IPS-11a (cell line): ENCODE data around the gene TTC23.

Experiments
- H3K4me3 ChIP-seq: one replicate; pipeline ENCODE4 v1.5.1; 2013; ENCODE audit warnings: low read depth, low read length, control low read depth

TTC23 gene

DNA sequence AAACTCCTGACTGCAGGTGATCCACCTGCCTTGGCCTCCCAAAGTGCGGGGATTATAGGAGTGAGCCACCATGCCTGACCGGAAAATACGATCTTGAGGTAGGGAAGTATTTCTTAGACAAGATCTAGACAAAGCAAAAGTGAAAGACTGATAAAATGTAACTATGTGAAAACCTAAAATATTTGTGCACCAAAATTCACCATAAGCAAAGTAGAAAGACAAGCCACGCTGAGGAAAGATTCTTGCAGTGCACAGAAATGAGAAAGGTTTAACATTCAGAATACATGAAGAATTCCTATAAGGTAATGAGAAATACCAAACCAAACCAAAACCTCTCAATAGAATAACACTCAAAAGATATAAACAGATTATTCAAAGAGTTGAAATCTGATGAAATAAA is 108.8 kb downstream of the TTC23 start:
- no peak overlapping the region for H3K4me3 ChIP-seq

DNA sequence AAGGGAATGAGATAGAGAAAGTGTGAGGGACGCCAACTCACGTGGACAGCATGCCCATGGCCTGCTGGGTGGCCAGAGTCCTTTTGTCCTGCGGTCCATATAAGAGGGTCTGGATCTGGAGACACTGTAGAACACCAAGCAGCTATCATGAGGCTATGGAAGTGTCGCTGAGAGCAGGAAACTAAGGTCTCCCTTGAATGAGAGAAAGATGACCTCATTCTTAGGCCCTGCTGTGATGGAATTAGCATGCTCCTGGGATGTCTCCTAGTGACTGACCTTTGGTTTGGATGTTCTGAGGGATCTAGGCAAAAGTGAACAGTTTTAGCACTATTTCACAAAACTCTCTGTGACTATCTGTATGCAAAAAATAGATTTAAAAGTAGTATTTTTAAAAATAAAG is 110.1 kb downstream of the TTC23 start:
- no peak overlapping the region for H3K4me3 ChIP-seq

DNA sequence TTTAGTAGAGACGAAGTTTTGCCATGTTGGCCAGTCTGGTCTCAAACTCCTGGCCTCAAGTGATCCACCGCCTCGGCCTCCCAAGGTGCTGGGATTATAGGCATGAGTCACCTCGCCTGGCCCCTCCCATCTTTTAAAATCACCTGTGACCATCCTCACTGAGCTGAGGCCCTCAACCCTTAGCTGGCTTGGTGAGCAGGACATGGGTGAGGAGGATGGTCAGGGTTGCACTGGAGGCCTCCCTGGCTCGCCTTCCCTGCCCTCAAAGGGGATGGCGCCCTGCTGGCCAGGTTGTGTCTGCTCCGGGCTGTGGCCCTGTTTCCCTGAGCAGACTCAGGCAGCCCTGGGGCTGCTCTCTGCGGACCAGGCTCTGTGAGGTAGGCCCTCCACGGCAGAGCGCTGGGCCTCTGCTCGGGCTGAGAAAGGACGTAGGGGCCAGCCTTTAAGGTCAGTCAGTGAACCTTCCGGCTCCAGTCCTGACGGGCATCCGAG is 110.8 kb downstream of the TTC23 start:
- H3K4me3 ChIP-seq, result no peak overlapping the region

DNA sequence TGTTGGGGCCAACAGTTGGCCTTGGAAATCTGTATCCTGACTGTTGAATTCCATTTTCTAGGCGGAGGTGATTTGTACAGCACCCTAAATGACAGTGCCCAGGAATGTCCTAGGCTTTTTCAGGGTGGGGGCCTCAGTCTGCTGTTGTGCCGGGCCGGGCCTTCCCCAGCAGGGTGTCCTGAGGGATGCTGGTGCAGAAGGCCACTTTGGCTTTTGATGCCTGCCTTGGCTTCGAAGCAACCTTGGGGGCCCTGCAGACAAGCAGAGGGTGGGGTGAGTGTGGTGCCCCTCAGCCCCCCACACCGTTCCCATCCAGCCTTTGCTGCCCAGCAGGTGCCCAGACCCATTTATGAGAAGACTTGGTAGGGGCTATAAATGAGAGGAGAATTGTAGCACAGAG is 111.5 kb downstream of the TTC23 start:
- no peak overlapping the region for H3K4me3 ChIP-seq

DNA sequence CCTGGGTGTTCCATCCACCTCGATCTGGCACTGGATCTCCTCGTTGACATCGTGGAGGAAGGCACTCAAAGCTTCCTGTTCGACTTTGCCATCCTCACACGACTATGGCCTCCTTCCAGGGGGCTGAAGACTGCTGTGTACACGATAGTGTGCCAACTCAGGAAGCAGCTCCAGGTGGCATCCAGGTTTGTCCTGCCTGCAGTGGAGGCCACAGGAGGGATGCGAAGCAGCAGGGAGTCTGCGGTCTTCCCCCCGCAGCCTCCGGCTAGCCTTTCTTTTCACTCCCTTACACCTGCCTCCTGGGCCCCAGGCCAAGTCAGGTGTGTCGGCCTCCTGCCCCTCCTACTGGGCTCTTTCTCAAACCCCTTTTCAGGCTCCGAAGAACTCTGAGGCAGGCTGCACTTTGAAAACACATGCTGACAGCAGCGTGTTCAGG is 112.3 kb downstream of the TTC23 start:
- no peak overlapping the region for H3K4me3 ChIP-seq

DNA sequence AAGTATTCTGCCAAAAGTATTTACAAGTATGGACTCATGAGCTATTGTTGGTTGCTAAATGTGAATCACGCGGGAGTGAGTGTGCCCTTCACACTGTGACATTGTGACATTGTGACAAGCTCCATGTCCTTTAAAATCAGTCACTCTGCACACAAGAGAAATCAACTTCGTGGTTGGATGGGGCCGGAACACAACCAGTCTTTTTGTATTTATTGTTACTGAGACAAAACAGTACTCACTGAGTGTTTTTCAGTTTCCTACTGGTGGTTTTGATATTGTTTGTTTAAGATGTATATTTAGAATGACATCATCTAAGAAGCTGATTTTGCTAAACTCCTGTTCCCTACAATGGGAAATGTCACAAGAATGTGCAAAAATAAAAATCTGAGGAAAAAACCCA is 114.2 kb downstream of the TTC23 start:
- H3K4me3 ChIP-seq, result no peak overlapping the region

DNA sequence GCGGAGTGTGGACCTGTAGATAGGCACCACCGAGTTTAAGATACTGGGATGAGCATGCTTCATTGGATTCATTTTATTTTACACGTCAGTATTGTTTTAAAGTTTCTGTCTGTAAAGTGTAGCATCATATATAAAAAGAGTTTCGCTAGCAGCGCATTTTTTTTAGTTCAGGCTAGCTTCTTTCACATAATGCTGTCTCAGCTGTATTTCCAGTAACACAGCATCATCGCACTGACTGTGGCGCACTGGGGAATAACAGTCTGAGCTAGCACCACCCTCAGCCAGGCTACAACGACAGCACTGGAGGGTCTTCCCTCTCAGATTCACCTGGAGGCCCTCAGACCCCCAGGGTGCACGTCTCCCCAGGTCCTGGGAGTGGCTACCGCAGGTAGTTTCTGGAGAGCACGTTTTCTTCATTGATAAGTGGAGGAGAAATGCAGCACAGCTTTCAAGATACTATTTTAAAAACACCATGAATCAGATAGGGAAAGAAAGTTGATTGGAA is 115.0 kb downstream of the TTC23 start:
- no peak overlapping the region for H3K4me3 ChIP-seq

DNA sequence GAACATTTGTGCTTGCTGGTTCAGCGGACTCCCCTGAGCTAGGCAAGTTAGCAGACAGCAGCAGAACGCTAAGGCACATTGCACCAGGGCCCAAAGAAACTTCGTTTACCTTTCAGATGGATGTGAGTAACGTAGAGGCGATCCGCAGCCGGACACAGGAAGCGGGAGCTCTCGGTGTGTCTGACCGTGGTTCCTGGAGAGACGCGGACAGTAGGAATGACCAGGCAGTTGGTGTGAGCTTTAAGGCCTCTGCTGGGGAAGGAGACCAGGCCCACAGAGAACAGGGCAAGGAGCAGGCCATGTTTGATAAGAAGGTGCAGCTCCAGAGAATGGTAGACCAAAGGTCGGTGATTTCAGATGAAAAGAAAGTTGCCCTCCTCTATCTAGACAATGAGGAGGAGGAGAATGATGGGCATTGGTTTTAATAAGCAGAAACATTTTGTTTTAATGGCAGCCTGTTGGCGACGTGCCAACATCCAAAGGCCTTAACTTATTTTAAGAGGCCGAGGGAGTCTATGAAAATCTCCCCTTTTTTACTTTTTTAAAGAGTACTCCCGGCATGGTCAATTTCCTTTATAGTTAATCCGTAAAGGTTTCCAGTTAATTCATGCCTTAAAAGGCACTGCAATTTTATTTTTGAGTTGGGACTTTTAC is 116.6 kb downstream of the TTC23 start:
- H3K4me3 ChIP-seq, result no peak overlapping the region

DNA sequence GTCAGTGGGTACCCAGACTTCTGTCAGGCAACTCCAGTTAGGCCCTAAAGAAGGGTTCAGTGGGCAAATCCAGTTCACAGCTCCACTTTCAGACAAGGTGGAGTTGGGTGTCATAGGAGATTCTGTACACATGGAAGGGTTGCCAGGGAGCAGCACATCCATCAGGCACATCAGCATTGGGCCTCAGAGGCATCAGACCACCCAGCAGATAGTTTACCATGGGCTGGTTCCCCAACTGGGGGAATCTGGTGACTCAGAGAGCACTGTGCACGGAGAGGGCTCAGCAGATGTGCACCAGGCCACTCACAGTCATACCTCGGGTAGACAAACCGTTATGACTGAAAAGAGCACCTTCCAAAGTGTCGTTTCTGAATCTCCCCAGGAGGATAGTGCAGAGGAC is 117.3 kb downstream of the TTC23 start:
- H3K4me3 ChIP-seq, result no peak overlapping the region

DNA sequence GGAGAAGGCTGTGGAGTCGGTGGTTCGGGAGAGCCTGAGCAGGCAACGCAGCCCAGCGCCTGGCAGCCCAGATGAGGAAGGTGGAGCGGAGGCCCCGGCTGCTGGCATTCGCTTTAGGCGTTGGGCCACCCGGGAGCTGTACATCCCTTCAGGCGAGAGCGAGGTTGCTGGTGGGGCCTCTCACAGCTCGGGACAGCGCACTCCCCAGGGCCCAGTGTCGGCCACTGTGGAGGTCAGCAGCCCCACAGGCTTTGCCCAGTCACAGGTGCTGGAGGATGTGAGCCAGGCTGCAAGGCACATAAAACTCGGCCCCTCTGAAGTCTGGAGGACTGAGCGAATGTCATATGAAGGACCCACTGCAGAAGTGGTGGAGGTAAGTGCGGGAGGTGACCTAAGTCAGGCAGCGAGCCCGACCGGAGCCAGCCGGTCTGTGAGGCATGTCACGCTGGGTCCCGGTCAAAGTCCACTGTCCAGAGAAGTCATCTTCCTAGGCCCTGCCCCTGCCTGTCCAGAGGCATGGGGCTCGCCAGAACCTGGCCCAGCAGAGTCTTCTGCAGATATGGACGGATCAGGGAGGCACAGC is 117.8 kb downstream of the TTC23 start:
- H3K4me3 ChIP-seq, result no peak overlapping the region

DNA sequence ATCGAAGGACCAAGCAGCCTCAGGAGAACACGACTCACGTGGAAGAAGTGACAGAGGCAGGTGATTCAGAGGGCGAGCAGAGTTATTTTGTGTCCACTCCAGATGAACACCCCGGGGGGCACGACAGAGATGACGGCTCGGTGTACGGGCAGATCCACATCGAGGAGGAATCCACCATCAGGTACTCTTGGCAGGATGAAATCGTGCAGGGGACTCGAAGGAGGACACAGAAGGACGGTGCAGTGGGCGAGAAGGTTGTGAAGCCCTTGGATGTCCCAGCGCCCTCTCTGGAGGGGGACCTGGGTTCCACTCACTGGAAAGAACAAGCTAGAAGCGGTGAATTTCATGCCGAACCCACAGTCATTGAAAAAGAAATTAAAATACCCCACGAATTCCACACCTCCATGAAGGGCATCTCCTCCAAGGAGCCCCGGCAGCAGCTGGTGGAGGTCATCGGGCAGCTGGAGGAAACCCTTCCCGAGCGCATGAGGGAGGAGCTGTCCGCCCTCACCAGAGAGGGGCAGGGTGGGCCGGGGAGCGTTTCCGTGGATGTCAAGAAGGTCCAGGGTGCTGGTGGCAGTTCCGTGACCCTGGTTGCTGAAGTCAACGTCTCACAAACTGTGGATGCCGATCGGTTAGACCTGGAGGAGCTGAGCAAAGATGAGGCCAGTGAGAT is 118.5 kb downstream of the TTC23 start:
- H3K4me3 ChIP-seq, result no peak overlapping the region

DNA sequence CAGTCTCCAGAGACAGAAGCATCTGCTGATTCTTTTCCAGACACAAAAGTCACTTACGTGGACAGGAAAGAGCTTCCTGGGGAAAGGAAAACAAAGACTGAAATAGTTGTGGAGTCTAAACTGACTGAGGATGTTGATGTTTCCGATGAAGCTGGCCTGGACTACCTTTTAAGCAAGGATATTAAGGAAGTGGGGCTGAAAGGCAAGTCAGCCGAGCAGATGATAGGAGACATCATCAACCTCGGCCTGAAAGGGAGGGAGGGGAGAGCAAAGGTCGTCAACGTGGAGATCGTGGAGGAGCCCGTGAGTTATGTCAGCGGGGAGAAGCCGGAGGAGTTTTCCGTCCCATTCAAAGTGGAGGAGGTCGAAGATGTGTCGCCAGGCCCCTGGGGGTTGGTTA is 119.1 kb downstream of the TTC23 start:
- H3K4me3 ChIP-seq, result no peak overlapping the region

DNA sequence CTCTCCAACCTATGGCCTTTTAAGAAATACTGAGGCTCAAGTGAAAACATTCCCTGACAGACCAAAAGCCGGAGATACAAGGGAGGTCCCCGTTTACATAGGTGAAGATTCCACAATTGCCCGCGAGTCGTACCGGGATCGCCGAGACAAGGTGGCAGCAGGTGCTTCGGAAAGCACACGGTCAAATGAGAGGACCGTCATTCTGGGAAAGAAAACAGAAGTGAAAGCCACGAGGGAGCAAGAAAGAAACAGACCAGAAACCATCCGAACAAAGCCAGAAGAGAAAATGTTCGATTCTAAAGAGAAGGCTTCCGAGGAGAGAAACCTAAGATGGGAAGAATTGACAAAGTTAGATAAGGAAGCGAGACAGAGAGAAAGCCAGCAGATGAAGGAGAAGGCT is 119.7 kb downstream of the TTC23 start:
- H3K4me3 ChIP-seq, result no peak overlapping the region

DNA sequence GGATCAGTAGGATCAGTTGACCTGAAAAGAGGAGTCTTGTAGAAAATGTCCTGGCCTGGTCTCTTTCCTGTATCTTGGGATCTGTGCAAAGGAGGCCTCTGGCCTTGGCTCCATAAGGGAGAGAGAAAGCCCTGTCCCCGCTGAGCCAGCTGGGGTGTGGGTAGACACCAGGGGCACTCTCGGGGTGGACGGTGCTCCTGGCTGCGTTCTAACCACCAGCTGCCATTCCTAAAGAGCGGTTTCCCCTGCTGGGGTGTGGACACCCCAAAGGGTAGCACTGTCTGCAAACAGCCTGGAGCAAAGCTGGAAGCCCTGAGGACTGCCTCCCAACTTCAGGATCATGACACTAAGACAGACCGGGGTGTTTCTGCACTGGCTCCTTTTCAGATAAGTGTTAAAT is 121.0 kb downstream of the TTC23 start:
- no peak overlapping the region for H3K4me3 ChIP-seq

DNA sequence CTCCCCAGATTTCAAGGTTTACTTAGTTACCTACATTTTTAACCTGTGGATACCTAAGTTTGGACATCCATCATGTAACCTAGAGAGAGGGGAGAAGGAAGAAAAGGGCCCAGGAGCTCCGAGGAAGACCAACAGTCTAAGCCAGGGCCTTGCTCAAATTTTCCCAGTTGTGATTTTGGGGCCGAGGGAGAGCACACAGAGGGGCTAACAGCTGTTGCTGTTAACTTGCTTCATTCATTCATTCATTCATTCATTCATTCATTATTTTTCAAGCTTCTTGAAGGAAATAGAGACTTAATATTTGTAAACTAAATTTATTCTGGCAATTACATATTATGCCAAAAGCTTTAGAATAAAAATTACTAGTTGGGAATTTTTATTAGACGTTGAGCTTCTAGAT is 121.6 kb downstream of the TTC23 start:
- H3K4me3 ChIP-seq, result no peak overlapping the region

DNA sequence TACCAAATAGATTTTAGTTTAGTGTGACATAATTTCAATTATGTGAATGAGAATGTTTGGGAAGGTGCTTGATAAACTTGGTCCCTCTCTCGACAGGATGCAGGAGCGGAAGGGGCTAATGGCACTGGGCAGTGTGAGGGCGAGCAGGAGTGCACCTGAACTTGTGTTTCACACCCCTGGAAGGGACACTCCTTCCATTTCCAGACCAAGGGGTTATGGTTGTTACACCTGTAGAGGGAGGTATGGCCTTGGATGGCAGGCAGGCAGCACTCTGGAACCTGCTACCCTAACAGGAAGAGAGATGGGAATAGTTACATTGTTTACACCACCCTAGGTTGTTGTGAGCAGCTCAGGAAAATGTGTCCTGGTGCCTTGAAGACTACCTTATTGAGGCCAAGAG is 122.5 kb downstream of the TTC23 start:
- no peak overlapping the region for H3K4me3 ChIP-seq

DNA sequence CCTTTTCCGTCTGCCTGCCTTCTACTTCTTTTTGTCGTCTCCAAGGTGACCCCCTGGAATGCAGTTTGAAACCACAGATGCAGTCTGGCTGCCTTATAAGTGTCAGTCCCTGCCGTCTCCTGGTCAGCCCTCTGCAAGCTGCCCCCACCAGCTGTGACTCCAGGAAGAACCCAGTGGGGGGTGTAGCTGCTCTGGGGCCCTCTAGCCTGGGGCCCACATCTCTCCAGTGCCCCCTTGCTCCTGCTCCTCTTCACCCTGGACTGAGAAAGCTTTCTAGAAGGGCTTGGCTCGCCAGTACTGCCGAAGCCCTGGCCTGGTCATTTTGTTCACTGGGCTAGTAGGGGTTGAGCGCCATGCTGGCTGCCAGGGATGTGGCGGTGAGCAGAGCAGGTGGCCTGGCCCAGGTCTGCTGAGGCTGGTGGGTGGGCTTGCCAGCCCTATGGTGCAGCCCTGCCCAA is 123.2 kb downstream of the TTC23 start:
- no peak overlapping the region for H3K4me3 ChIP-seq

DNA sequence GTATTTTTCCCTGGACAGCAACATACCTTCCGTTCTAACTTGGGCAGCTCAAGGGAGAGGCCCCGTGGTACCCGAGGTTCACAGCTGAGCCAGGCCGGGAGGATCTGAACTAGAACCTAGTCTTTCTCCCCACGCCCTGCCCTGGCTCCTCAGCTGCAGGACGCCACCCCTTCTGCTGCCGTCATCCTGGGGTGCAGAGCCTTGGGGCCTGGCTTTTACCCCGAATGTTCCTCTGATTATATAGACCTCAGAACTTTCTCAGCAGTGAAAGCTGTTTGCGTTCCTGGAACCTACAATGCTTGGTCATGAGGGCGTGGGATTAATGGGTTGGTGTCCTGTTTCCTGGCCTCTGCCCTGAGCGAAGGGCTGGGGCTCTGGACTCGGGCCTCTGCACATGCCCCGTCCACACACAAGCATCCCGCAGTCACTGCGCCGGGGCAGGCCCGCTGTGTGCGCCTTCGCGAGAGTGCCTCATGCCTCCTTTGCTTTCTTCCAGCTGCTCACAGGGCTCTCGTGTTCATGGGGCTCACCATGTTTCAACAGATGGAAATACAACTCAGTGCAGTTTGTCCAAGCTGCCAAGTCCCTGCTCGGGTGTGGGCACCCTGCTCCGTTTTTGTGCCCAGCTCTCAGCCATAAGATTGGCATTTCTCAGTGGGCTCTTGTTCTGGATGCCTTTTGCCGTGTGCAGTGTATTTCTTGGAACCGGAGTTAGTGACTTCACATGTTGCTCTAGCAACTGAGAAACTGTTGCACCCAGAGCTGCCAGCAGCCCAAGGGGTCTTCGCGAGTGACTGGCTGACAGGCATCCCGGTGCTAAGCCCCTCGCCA is 124.1 kb downstream of the TTC23 start:
- H3K4me3 ChIP-seq, result no peak overlapping the region

DNA sequence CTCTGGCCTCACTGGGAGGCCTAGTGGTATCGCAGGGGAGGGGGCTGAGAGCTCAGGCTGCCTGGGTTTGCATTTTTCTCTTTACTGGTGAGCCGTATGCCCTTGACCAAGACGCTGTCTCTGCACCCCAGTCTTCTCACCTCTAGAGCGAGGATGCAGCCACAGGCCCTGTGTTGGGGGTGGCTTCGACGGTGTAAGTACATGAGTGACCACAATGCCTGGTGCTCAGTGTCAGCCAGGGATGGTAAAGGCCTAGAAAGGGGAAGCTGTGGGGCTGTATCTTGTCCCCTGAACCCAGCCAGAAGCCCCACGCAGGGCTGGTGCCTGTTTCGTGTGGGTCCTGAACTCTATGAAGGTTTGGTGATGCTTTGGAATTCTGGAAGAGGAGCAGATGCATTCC is 124.7 kb downstream of the TTC23 start:
- H3K4me3 ChIP-seq, result no peak overlapping the region

DNA sequence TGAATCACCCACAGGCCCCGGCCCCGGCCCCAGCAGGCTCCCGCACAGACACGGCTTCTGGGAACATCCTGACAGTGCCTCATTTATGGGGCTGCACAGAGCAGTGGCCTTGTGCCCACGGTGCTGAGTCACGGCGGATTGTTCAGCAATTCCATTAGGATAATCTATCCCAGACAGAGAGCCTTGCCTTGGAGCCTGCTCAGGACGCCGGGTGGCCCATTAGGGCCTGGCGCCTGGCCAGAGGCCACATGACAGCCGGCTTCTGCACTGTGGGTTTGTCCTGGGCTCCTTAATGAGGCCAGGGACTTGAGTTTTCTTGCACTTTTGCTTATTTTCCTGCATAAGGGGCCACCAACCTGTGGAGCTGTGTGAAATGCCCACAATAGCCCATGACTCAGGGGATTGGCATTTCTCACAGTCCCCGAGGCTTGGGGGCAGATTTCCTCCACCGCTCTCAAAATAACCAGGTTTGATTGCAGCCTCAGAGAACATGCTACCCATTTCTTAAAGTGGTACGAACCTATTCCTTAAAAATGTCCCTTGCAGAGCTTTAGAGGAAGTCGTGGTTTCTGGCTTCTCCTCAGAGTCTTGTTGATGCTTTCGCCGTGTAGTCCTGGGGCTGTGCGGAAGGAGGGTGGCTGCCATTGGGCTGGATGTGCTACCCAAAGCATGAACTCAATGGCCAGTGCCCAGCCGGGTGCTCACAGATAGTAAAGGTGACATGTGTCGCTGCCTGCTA is 125.5 kb downstream of the TTC23 start:
- H3K4me3 ChIP-seq, result no peak overlapping the region
